Astrocyte (in vitro differentiated cells and primary cell): ENCODE data around the gene RHOB.

Source experiments
- EZH2 ChIP-seq: IDR thresholded peaks from 2 replicates; pipeline ENCODE4 v1.6.1; 2012; ENCODE audit warnings: mild to moderate bottlenecking, low read length, inconsistent platforms; ENCODE audit not compliant: insufficient read depth
- TF ChIP-seq, protein P1 (sequence below): IDR thresholded peaks from 2 replicates; pipeline ENCODE4 v1.5.1; 2011; ENCODE audit warnings: low read depth, mild to moderate bottlenecking, inconsistent platforms, low read length, moderate library complexity; ENCODE audit not compliant: insufficient read depth

DNA sequence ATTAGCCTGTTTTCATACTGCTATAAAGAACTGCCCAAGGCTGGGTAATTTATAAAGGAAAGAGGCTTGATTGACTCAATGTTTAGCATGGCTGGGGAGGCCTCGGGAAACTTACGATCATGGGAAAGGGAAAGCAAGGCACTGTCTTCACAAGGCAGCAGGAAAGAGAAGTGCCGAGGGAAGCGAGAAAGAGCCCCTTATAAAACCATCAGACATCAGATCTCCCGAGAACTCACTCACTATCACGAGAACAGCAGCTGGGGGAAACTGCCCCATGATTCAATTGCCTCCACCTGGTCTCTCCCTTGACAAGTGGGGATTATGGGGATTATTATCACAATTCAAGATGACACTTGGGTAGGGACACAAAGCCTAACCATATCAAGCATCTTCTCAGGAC lies 23.3 kb downstream of the RHOB start:
- TF ChIP-seq, protein P1, sequence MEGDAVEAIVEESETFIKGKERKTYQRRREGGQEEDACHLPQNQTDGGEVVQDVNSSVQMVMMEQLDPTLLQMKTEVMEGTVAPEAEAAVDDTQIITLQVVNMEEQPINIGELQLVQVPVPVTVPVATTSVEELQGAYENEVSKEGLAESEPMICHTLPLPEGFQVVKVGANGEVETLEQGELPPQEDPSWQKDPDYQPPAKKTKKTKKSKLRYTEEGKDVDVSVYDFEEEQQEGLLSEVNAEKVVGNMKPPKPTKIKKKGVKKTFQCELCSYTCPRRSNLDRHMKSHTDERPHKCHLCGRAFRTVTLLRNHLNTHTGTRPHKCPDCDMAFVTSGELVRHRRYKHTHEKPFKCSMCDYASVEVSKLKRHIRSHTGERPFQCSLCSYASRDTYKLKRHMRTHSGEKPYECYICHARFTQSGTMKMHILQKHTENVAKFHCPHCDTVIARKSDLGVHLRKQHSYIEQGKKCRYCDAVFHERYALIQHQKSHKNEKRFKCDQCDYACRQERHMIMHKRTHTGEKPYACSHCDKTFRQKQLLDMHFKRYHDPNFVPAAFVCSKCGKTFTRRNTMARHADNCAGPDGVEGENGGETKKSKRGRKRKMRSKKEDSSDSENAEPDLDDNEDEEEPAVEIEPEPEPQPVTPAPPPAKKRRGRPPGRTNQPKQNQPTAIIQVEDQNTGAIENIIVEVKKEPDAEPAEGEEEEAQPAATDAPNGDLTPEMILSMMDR = no peak
- no peak for TF ChIP-seq EZH2
